Stimulated activated CD4-positive, alpha-beta T cell treated with anti-CD3 and anti-CD28 coated beads, Interleukin-1b, Interleukin-23, amount 100 ng/mL, for 48 hours (primary cell): ENCODE results near the gene FBXW9.
"Not testable (repeated sequence)": the region's sequence is repeated elsewhere in the genome, so short reads cannot be mapped to it uniquely, and the experiment has no call there.

Source experiments
- DNase-seq: peaks from one replicate; pipeline ENCODE4 v3.0.0-alpha.2; 2020

The FBXW9 gene

GRCh38 chr19:12678039-12678438 is 18.4 kb downstream of the FBXW9 start:
- DNase-seq = not testable (repeated sequence)

GRCh38 chr19:12676928-12677327 is 19.5 kb downstream of the FBXW9 start:
- DNase-seq = no peak

- DNase-seq = peak; percentile 87
Measured at GRCh38 chr19:12676384-12676792, 20.0 kb downstream of the FBXW9 start.

GRCh38 chr19:12675940-12676339 is 20.5 kb downstream of the FBXW9 start:
- DNase-seq = no peak

GRCh38 chr19:12675399-12675798 is 21.0 kb downstream of the FBXW9 start:
- DNase-seq = no peak

- DNase-seq = no peak
Measured at GRCh38 chr19:12672744-12673143, 23.7 kb downstream of the FBXW9 start.

- no peak for DNase-seq
Measured at GRCh38 chr19:12670159-12670928, 26.1 kb downstream of the FBXW9 start.

GRCh38 chr19:12669270-12670158 is 26.9 kb downstream of the FBXW9 start:
- peak; percentile 66 for DNase-seq

- DNase-seq = peak; percentile 74
Measured at GRCh38 chr19:12668932-12669269, 27.5 kb downstream of the FBXW9 start.

GRCh38 chr19:12668346-12668745 is 28.1 kb downstream of the FBXW9 start:
- DNase-seq = no peak

- no peak for DNase-seq
Measured at GRCh38 chr19:12667731-12668302, 28.6 kb downstream of the FBXW9 start.

- DNase-seq = peak; percentile 74
Measured at GRCh38 chr19:12666265-12667048, 30.0 kb downstream of the FBXW9 start, which contains the start of the genes MAN2B1 and WDR83. MAN2B1 (minus strand) TSS chr19:12666742; CDS start chr19:12666701, 41 bp downstream. WDR83 (plus strand) TSS chr19:12666807; CDS start chr19:12669791, 2,984 bp downstream.

GRCh38 chr19:12665671-12666264 is 30.7 kb downstream of the FBXW9 start:
- DNase-seq = peak; percentile 27

GRCh38 chr19:12665281-12665573 is 31.2 kb downstream of the FBXW9 start:
- peak; percentile 73 for DNase-seq

GRCh38 chr19:12664406-12665280 is 31.8 kb downstream of the FBXW9 start:
- no peak for DNase-seq

GRCh38 chr19:12660980-12661379 is 35.5 kb downstream of the FBXW9 start:
- DNase-seq = no peak

- DNase-seq = no peak
Measured at GRCh38 chr19:12657966-12658365, 38.5 kb downstream of the FBXW9 start.

- peak; percentile 49 for DNase-seq
Measured at GRCh38 chr19:12656899-12657571, 39.4 kb downstream of the FBXW9 start.

GRCh38 chr19:12655546-12655945 is 40.9 kb downstream of the FBXW9 start:
- DNase-seq = no peak

GRCh38 chr19:12652219-12652618 is 44.2 kb downstream of the FBXW9 start:
- DNase-seq = no peak

- no peak for DNase-seq
Measured at GRCh38 chr19:12649941-12650340, 46.5 kb downstream of the FBXW9 start.
